MG63 (cell line): Measurements from ENCODE around the gene PABPN1. TPM values are rescaled to one million over a fixed set of nuclear protein-coding genes. Genes with fewer than 3 reads are reported as not detected.

Experiments used
- DNase-seq: peaks from one replicate; pipeline ENCODE4 v3.0.0-alpha.2; 2020
- H3K27me3 ChIP-seq: fragments of 250-450 bp; sonication (Bioruptor Pico); 2 replicates; pipeline ENCODE4 v1.5.1; 2020; ENCODE audit warnings: mild to moderate bottlenecking, moderate library complexity
- H3K36me3 ChIP-seq: fragments of 250-450 bp; sonication (Bioruptor Pico); 2 replicates; pipeline ENCODE4 v1.5.1; 2020; ENCODE audit warnings: mild to moderate bottlenecking, moderate library complexity
- H3K4me3 ChIP-seq: fragments of 250-450 bp; sonication (Bioruptor Pico); 2 replicates; pipeline ENCODE4 v1.5.1; 2020; ENCODE audit warnings: mild to moderate bottlenecking, moderate library complexity
- H3K9me3 ChIP-seq: fragments of 250-450 bp; sonication (Bioruptor Pico); 2 replicates; pipeline ENCODE4 v1.5.1; 2020; ENCODE audit warnings: mild to moderate bottlenecking, moderate library complexity
- total RNA-seq: library from RNA; depleted of rRNA; stranded (reverse); fragments of >200 nt; shearing (Covaris generic); gene quantifications from 2 replicates; pipeline ENCODE4 v1.2.3, GENCODE V29; 2014; ENCODE audit warnings: low replicate concordance

PABPN1 gene
- total RNA-seq, 1 experiment from 2014 or later: 89.9 TPM

- no peaks in the 10 kb centered on the region for H3K27me3 ChIP-seq
- no peaks in the 10 kb centered on the region for H3K9me3 ChIP-seq
- no peaks in the 10 kb centered on the region for H3K36me3 ChIP-seq
- DNase-seq: no peak
- H3K4me3 ChIP-seq: no peak overlapping the region
Observed at GRCh38 chr14:23347406-23348296, 26.4 kb downstream of the PABPN1 start.

GRCh38 chr14:23348297-23348655, 27.0 kb downstream of the PABPN1 start:
- H3K9me3 ChIP-seq: no peaks in the 10 kb centered on the region

DNA sequence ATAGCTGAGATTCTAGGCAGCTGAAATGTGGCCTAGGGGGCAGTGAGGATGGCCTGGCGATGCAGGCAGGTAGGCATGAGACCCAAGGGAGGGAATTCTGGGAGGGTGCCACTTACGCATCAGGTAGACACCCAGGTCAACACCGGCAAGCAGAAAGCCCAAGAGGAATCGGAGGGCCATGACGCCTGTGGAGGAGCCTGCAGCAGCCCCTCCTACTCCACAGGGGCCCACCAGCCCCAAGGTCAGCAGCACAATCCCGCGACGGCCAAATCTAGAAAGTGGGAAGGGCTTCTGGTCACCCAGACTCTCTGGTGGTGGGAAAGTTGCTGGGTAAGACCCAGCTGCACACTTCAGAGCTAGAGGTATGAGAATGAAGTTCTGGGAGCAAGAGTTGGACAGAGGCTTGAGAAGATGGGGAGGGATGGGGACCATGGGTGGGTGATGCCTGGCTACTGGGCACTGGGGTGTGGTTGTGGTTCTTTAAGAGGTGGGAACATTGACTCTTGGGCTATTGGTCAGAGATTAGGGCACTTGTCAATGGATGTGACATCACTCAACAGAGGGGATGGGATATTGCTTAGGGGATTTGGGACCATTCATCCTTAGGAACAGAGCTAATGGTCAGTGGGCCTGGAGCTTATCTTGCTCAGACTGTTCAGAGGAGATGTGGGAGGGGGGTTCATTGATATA, 28.0 kb downstream of the PABPN1 start:
- Histone ChIP-seq H3K9me3 (no peaks in the 10 kb centered on the region), H3K27me3 (no peaks in the 10 kb centered on the region), H3K4me3 (no peak overlapping the region), H3K36me3 (no peaks in the 10 kb centered on the region)
- DNase-seq: no peak

More at GRCh38 chr14:23348297-23348655, 27.0 kb downstream of the PABPN1 start:
- Histone ChIP-seq H3K36me3 (no peaks in the 10 kb centered on the region), H3K4me3 (no peak overlapping the region), H3K27me3 (no peaks in the 10 kb centered on the region)
- no peak for DNase-seq

GRCh38 chr14:23351681-23352505, 30.6 kb downstream of the PABPN1 start:
- no peaks in the 10 kb centered on the region for H3K36me3 ChIP-seq
- no peak for DNase-seq
- H3K27me3 ChIP-seq: no peaks in the 10 kb centered on the region
- H3K4me3 ChIP-seq: peak overlapping the region; percentile 49
- no peaks in the 10 kb centered on the region for H3K9me3 ChIP-seq

DNA sequence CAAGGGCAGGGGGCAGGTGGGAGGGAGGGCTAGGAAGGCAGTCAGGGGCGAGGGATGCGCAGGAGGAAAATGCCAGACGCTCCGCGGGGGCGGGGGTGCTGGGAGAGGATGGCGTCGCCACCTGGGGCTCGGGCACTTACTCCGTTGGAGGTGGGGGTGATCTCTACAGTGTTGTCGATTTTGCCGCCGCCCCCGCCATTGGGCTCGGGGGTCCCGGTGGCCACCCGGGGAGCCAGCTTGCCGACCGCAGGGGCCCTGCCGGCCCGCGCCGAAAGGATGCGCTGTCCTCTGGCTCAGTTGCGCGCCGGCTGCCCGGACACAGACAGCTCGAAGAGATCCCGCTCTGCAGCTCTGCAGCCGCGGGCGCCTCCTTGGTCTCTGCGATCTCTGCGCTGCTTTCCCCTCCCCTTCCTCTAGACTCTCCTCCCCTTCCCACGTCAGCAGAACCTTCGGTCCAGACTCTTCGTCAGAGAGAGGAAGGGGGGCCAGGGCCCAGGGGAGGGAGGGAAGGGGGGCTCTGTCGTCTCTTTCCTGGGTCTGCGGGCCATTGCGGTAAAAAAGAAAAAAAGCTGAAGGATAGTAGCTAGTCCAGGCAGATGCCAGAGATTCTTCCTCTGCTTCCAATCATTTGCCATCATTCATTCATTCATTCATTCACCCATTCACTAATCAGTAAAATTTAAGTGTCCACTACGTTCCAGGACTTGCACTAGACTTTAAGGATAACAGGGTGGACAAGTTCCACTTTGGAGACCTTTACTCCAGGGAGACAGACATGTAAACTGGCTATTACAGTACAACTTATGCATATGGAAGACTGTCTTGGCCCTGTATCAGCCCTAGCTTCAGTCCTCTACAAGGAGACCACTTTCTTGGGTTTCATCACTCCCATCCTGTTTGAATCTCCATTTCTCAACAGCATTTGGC, 31.5 kb downstream of the PABPN1 start, which contains the start of gene SLC22A17:
Gene SLC22A17 (minus strand): TSS at position 382 of the 927 bp plus-strand sequence.
- Histone ChIP-seq H3K36me3 (peaks cover 2% of the 10 kb centered on the region; the same call in 1 of the 2 replicates), H3K27me3 (no peaks in the 10 kb centered on the region), H3K4me3 (peak within 1 kb of the TSS; percentile 49), H3K9me3 (no peaks in the 10 kb centered on the region)
- DNase-seq: peak; percentile 71

DNA sequence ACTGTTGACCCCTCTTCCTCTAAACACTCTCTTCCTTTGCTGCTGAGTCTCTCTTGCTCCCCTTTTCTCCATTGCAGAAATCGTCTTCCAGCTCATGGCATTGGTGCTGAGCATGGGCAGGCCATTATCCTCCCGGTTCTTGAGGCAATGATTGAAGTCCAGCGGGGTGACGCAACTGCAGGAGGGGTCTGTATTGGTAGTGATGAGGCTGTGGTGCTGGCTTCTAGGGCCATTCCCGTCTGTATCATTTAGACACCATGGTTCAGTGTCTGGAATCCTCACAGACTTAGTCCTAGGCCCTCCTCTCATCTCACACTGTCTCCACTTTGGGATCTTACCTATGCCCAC, 32.1 kb downstream of the PABPN1 start:
- no peak for DNase-seq
- Histone ChIP-seq H3K9me3 (no peaks in the 10 kb centered on the region), H3K27me3 (no peaks in the 10 kb centered on the region), H3K4me3 (no peak overlapping the region), H3K36me3 (peaks cover 2% of the 10 kb centered on the region; the same call in 1 of the 2 replicates)

GRCh38 chr14:23354990-23355389, 33.7 kb downstream of the PABPN1 start:
- no peak overlapping the region for H3K4me3 ChIP-seq
- H3K27me3 ChIP-seq: no peaks in the 10 kb centered on the region
- no peak for DNase-seq
- H3K9me3 ChIP-seq: no peaks in the 10 kb centered on the region
- H3K36me3 ChIP-seq: peaks cover 2% of the 10 kb centered on the region; the same call in 1 of the 2 replicates

DNA sequence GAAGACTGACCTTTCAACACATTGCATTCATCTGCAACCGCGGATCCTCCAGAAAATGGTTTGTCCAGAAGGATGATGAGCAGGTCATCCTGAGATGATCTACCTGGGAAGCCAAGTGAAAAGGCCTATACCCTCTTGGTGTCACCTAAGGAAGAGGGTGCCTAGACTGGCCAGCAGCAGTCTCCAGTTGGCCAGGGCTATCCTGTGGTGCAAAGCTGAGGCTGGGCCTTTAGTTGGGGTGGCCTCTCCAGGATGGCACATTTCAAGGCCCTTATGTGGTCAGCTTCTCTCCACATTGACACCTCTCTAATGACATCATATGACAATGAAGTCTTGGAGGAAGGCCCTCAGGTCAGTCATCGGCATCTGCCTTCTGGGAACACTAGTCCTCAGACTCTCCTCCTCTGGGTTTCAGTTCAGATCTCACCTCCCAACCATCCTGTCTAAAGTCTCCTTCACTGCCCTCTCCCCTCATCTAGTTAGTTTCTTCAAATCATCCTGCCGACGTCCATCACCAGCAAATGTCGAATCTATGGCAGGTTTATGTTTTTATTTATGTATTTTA, 34.7 kb downstream of the PABPN1 start:
- H3K4me3 ChIP-seq: no peak overlapping the region

DNA sequence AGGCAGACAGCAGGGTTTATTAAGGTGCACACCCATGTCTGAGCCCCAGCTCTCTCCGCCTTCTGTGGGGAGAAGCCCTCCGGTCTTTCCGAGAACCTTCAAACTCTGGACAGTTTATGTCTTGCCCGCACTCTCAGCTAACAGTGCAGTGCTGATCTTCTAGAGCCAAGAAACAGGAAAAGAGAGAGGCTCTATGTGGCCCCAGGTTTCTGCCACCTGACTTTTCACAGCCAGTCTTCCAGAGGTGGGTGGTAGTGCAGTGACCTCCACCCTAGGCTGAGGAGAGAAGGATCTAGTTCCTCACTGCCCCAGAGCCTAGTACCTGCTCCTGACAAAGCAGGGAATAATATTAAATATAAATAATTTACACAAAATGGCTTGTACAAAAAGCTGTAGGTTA, 35.4 kb downstream of the PABPN1 start:
- H3K36me3 ChIP-seq: peaks cover 2% of the 10 kb centered on the region
- no peaks in the 10 kb centered on the region for H3K27me3 ChIP-seq
- no peak for DNase-seq
- H3K9me3 ChIP-seq: no peaks in the 10 kb centered on the region
- H3K4me3 ChIP-seq: no peak overlapping the region

More for the DNA sequence above, 34.7 kb downstream of the PABPN1 start:
- Histone ChIP-seq H3K9me3 (no peaks in the 10 kb centered on the region), H3K27me3 (no peaks in the 10 kb centered on the region), H3K36me3 (peaks cover 2% of the 10 kb centered on the region)
- DNase-seq: no peak

- no peak for DNase-seq
- H3K27me3 ChIP-seq: no peaks in the 10 kb centered on the region
- H3K4me3 ChIP-seq: no peak overlapping the region
- H3K36me3 ChIP-seq: peaks cover 2% of the 10 kb centered on the region
- no peaks in the 10 kb centered on the region for H3K9me3 ChIP-seq
Observed at GRCh38 chr14:23357261-23357660, 36.0 kb downstream of the PABPN1 start.

DNA sequence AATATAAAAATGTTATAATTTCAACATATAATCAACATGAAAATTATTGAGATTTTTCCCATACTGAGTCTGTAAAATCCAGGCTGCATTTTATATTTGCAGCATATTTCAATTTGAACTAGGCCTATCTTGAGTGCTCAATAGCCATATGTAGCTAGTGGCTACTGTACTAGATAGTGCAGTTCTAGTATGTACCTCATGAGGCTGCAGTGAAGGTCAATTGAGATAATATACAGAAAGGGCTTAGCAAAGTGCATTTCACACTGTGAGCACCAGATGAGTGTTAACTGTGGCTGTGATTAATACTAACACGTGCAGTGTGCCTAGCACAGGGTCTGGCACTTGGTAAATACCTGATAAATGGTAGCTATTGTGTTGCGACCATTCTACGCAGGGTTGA, 36.8 kb downstream of the PABPN1 start:
- Histone ChIP-seq H3K27me3 (no peaks in the 10 kb centered on the region), H3K9me3 (no peaks in the 10 kb centered on the region)
- DNase-seq: no peak

GRCh38 chr14:23358553-23359166, 37.4 kb downstream of the PABPN1 start:
- no peak for DNase-seq
- no peaks in the 10 kb centered on the region for H3K27me3 ChIP-seq
- no peaks in the 10 kb centered on the region for H3K9me3 ChIP-seq
- peaks cover 2% of the 10 kb centered on the region for H3K36me3 ChIP-seq
- no peak overlapping the region for H3K4me3 ChIP-seq

More for the DNA sequence above, 36.8 kb downstream of the PABPN1 start:
- Histone ChIP-seq H3K36me3 (peaks cover 2% of the 10 kb centered on the region), H3K4me3 (no peak overlapping the region)

- no peak for DNase-seq
- H3K36me3 ChIP-seq: peaks cover 2% of the 10 kb centered on the region
Observed at GRCh38 chr14:23359167-23359626, 37.9 kb downstream of the PABPN1 start.

DNA sequence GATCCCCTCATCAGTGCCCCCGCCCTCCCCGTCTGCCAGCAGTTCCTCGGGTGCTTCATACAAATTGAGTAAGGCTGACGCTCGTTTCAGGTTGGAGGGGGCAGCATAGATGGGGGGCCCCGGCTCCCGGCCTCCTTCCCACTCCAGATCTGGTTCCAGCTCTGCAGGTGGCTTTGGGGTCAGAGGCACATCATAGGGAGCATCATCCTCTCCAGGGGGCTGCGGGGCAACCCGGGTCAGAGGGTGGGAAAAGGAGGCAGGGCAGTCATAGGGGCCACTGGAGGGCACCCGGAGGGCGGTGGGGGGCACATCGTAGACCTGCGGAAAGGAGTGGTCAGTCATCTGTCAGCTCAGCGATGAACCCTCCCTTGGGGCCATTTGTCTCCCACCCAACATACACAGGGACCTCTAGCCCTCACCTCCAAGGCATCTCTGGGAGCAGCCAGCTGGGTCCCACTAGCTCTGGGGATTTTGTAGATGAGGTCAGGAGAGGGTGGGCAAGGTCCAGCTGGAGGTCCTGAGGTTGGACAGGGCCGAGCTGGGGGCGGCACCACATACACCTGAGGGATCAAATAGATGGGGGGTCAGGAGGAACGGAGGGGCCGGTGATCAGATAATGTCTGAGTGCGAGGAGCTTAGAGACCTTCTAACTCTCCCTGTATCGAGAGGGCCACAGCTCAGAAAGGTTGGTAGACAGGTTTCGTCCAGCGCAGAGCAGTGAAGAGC, 38.6 kb downstream of the PABPN1 start:
- no peaks in the 10 kb centered on the region for H3K9me3 ChIP-seq
- peaks cover 2% of the 10 kb centered on the region for H3K36me3 ChIP-seq
- H3K27me3 ChIP-seq: no peaks in the 10 kb centered on the region
- no peak for DNase-seq
- H3K4me3 ChIP-seq: no peak overlapping the region

More at GRCh38 chr14:23359167-23359626, 37.9 kb downstream of the PABPN1 start:
- H3K9me3 ChIP-seq: no peaks in the 10 kb centered on the region
- no peaks in the 10 kb centered on the region for H3K27me3 ChIP-seq
- no peak overlapping the region for H3K4me3 ChIP-seq
